Activated CD4-positive, alpha-beta memory T cell treated with anti-CD3 and anti-CD28 coated beads, Interleukin-2, amount 10 ng/mL, durations not matched to agents 7 days and 5 days (primary cell): Measurements from ENCODE around the gene SLC8A2. TPM values are rescaled to one million over a fixed set of nuclear protein-coding genes. Genes with fewer than 3 reads are reported as not detected.

ENCODE experiments used
- CTCF ChIA-PET: fragments of 350-600 bp; sonication (Branson Sonifier 250); formaldehyde crosslinking; loops from one replicate; lab custom pipeline; 2021; ENCODE audit warnings: antibody characterized with exemption, inconsistent platforms; lab: Charles Lee
- POLR2A ChIA-PET: fragments of 350-600 bp; sonication (Branson Sonifier 250); formaldehyde crosslinking; loops from one replicate; lab custom pipeline; 2021; ENCODE audit warnings: antibody characterized with exemption; lab: Charles Lee
- DNase-seq: peaks from one replicate; pipeline ENCODE4 v3.0.0-alpha.2; 2020
- H3K27ac Mint-ChIP-seq: one replicate; pipeline ENCODE4 v1.8.0; 2021; ENCODE audit warnings: mild to moderate bottlenecking, mixed read lengths
- H3K27me3 Mint-ChIP-seq: one replicate; pipeline ENCODE4 v1.8.0; 2021; ENCODE audit warnings: mixed read lengths
- H3K36me3 Mint-ChIP-seq: one replicate; pipeline ENCODE4 v1.8.0; 2021; ENCODE audit warnings: low read depth, mixed read lengths
- H3K4me1 Mint-ChIP-seq: one replicate; pipeline ENCODE4 v1.8.0; 2021; ENCODE audit warnings: mixed read lengths
- H3K4me3 Mint-ChIP-seq: one replicate; pipeline ENCODE4 v1.8.0; 2021; ENCODE audit warnings: mild to moderate bottlenecking, mixed read lengths
- H3K9me3 Mint-ChIP-seq: one replicate; pipeline ENCODE4 v1.8.0; 2021; ENCODE audit warnings: mixed read lengths
- total RNA-seq, 2 experiments: library from RNA; stranded (reverse); gene quantifications; one replicate each; pipeline ENCODE4 v1.2.3, GENCODE V29; 2021

The SLC8A2 gene
- total RNA-seq, 2 experiments from 2014 or later: not detected

- ChIA-PET CTCF (interaction anchor here (0.6 to 3.1 kb wide), 4 partner anchors 16 to 680 kb away, joined by 3 to 21 read pairs (median 4); partner anchors contain the start of gene KPTN), POLR2A (interaction anchor here (0.9 to 1.3 kb wide), 2 partner anchors 9 to 85 kb away, joined by 3 read pairs; partner anchors contain the start of gene NAPA)
- no peaks in the 10 kb centered on the region for H3K9me3 Mint-ChIP-seq
- H3K27ac Mint-ChIP-seq: no peak overlapping the region
- peak; percentile 60 for DNase-seq
- peak overlapping the region; percentile 58 for H3K4me3 Mint-ChIP-seq
- H3K27me3 Mint-ChIP-seq: peaks cover 18% of the 10 kb centered on the region
- H3K36me3 Mint-ChIP-seq: no peaks in the 10 kb centered on the region
- peaks cover 45% of the 10 kb centered on the region for H3K4me1 Mint-ChIP-seq
Measured at GRCh38 chr19:47430041-47430802, 41.5 kb downstream of the SLC8A2 start.

GRCh38 chr19:47429140-47429793 is 42.4 kb downstream of the SLC8A2 start:
- Mint-ChIP-seq H3K27me3 (peaks cover 24% of the 10 kb centered on the region), H3K27ac (no peak overlapping the region), H3K9me3 (no peaks in the 10 kb centered on the region), H3K4me3 (no peak overlapping the region), H3K4me1 (peaks cover 38% of the 10 kb centered on the region), H3K36me3 (no peaks in the 10 kb centered on the region)
- no peak for DNase-seq
- ChIA-PET CTCF (interaction anchor here (0.6 to 3.1 kb wide), 15 partner anchors 8 to 680 kb away, joined by 3 to 27 read pairs (median 7); partner anchors contain the start of genes CCDC9, EHD2, INAFM1 and KPTN), POLR2A (interaction anchor here (0.9 to 1.8 kb wide), 9 partner anchors 7 to 278 kb away, joined by 3 to 5 read pairs (median 4); partner anchors contain the start of genes KPTN and NAPA)

- ChIA-PET POLR2A (interaction anchor here (1.2 to 1.8 kb wide), 9 partner anchors 8 to 279 kb away, joined by 3 to 5 read pairs (median 4); partner anchors contain the start of genes KPTN and NAPA), CTCF (interaction anchor here (0.7 to 3.1 kb wide), 36 partner anchors 8 to 423 kb away, joined by 3 to 27 read pairs (median 4); partner anchors contain the start of genes CCDC9, DHX34, EHD2 and INAFM1)
- H3K27ac Mint-ChIP-seq: no peak overlapping the region
- H3K9me3 Mint-ChIP-seq: no peaks in the 10 kb centered on the region
- H3K27me3 Mint-ChIP-seq: peaks cover 31% of the 10 kb centered on the region
- peak; percentile 94 for DNase-seq
- no peaks in the 10 kb centered on the region for H3K36me3 Mint-ChIP-seq
- H3K4me3 Mint-ChIP-seq: no peak overlapping the region
- H3K4me1 Mint-ChIP-seq: peaks cover 29% of the 10 kb centered on the region
Measured at GRCh38 chr19:47428177-47428894, 43.4 kb downstream of the SLC8A2 start.

- DNase-seq: peak; percentile 78
- Mint-ChIP-seq H3K4me1 (peaks cover 20% of the 10 kb centered on the region), H3K4me3 (no peak overlapping the region), H3K27ac (no peak overlapping the region), H3K9me3 (no peaks in the 10 kb centered on the region), H3K36me3 (no peaks in the 10 kb centered on the region), H3K27me3 (peaks cover 39% of the 10 kb centered on the region)
- POLR2A ChIA-PET: interaction anchor here (1.2 to 1.8 kb wide), 9 partner anchors 9 to 280 kb away, joined by 3 to 5 read pairs (median 4); partner anchors contain the start of genes KPTN and NAPA
- CTCF ChIA-PET: interaction anchor here (0.6 to 3.1 kb wide), 35 partner anchors 8 to 424 kb away, joined by 3 to 27 read pairs (median 4); partner anchors contain the start of genes CCDC9, DHX34, EHD2 and INAFM1
Measured at GRCh38 chr19:47427241-47428176, 44.2 kb downstream of the SLC8A2 start.

GRCh38 chr19:47423203-47423882 is 48.4 kb downstream of the SLC8A2 start:
- no peak for DNase-seq
- H3K4me1 Mint-ChIP-seq: peaks cover 5% of the 10 kb centered on the region
- no peaks in the 10 kb centered on the region for H3K9me3 Mint-ChIP-seq
- H3K27ac Mint-ChIP-seq: no peak overlapping the region
- H3K27me3 Mint-ChIP-seq: peaks cover 67% of the 10 kb centered on the region
- POLR2A ChIA-PET: no interaction called here
- CTCF ChIA-PET: no interaction called here
- H3K4me3 Mint-ChIP-seq: no peak overlapping the region
- H3K36me3 Mint-ChIP-seq: no peaks in the 10 kb centered on the region

- H3K4me3 Mint-ChIP-seq: no peak overlapping the region
- CTCF ChIA-PET: no interaction called here
- peaks cover 13% of the 10 kb centered on the region for H3K4me1 Mint-ChIP-seq
- H3K9me3 Mint-ChIP-seq: no peaks in the 10 kb centered on the region
- DNase-seq: no peak
- no peaks in the 10 kb centered on the region for H3K36me3 Mint-ChIP-seq
- peaks cover 75% of the 10 kb centered on the region for H3K27me3 Mint-ChIP-seq
- POLR2A ChIA-PET: no interaction called here
- H3K27ac Mint-ChIP-seq: no peak overlapping the region
Measured at GRCh38 chr19:47422417-47423163, 49.1 kb downstream of the SLC8A2 start.

GRCh38 chr19:47421844-47422395 is 49.8 kb downstream of the SLC8A2 start:
- H3K27ac Mint-ChIP-seq: no peak overlapping the region
- POLR2A ChIA-PET: no interaction called here
- no peaks in the 10 kb centered on the region for H3K9me3 Mint-ChIP-seq
- no peak for DNase-seq
- H3K4me1 Mint-ChIP-seq: peaks cover 15% of the 10 kb centered on the region
- no peaks in the 10 kb centered on the region for H3K36me3 Mint-ChIP-seq
- H3K27me3 Mint-ChIP-seq: peaks cover 81% of the 10 kb centered on the region
- no peak overlapping the region for H3K4me3 Mint-ChIP-seq
- CTCF ChIA-PET: no interaction called here

- no peak overlapping the region for H3K27ac Mint-ChIP-seq
- POLR2A ChIA-PET: no interaction called here
- CTCF ChIA-PET: no interaction called here
- H3K4me1 Mint-ChIP-seq: peaks cover 15% of the 10 kb centered on the region
- no peaks in the 10 kb centered on the region for H3K36me3 Mint-ChIP-seq
- peaks cover 83% of the 10 kb centered on the region for H3K27me3 Mint-ChIP-seq
- H3K9me3 Mint-ChIP-seq: no peaks in the 10 kb centered on the region
- no peak overlapping the region for H3K4me3 Mint-ChIP-seq
- DNase-seq: no peak
Measured at GRCh38 chr19:47421244-47421786, 50.4 kb downstream of the SLC8A2 start.

- Mint-ChIP-seq H3K4me3 (no peak overlapping the region), H3K27me3 (peaks cover 83% of the 10 kb centered on the region), H3K4me1 (peaks cover 15% of the 10 kb centered on the region), H3K9me3 (no peaks in the 10 kb centered on the region), H3K36me3 (no peaks in the 10 kb centered on the region), H3K27ac (no peak overlapping the region)
- POLR2A ChIA-PET: no interaction called here
- no peak for DNase-seq
- CTCF ChIA-PET: interaction anchor here (1.0 kb wide), 1 partner anchor 8 kb away, joined by 4 read pairs; no protein-coding TSS in a partner anchor
Measured at GRCh38 chr19:47419789-47420188, 51.9 kb downstream of the SLC8A2 start.

GRCh38 chr19:47419030-47419783 is 52.5 kb downstream of the SLC8A2 start, which contains the start of gene MEIS3:
MEIS3 (minus strand) TSS chr19:47419527; CDS start chr19:47419081, 446 bp downstream.
- CTCF ChIA-PET: interaction anchor here (1.0 kb wide), 1 partner anchor 9 kb away, joined by 4 read pairs; no protein-coding TSS in a partner anchor
- POLR2A ChIA-PET: no interaction called here
- no peak within 1 kb of the TSS for H3K4me3 Mint-ChIP-seq

More at GRCh38 chr19:47419030-47419783, 52.5 kb downstream of the SLC8A2 start, which contains the start of gene MEIS3:
- Mint-ChIP-seq H3K36me3 (no peaks in the 10 kb centered on the region), H3K9me3 (no peaks in the 10 kb centered on the region), H3K27me3 (peaks cover 82% of the 10 kb centered on the region), H3K4me1 (peaks cover 15% of the 10 kb centered on the region), H3K27ac (no peak within 1 kb of the TSS)
- no peak for DNase-seq
